CD4-positive, alpha-beta memory T cell (primary cell): Measurements from ENCODE around the gene ZNF423. TPM values are rescaled to one million over a fixed set of nuclear protein-coding genes. Genes with fewer than 3 reads are reported as not detected.

Source experiments
- CTCF ChIA-PET: fragments of 350-600 bp; sonication (Branson Sonifier 250); formaldehyde crosslinking; loops from one replicate; lab custom pipeline; 2021; ENCODE audit warnings: inconsistent platforms; ENCODE audit not compliant: partially characterized antibody; lab: Charles Lee
- POLR2A ChIA-PET: fragments of 350-600 bp; sonication (Branson Sonifier 250); formaldehyde crosslinking; loops from one replicate; lab custom pipeline; 2021; ENCODE audit not compliant: partially characterized antibody; lab: Charles Lee
- DNase-seq, 5 donors: peaks; one replicate each; pipeline versions ENCODE4 v3.0.0 to v3.0.0-alpha.2; 2020 to 2022; ENCODE audit warnings: mixed read lengths in 1 of 5
- H3K27ac ChIP-seq: one replicate; pipeline ENCODE4 v1.7.0; 2013; ENCODE audit warnings: low read depth, low read length
- H3K27me3 ChIP-seq: 2 replicates; pipeline ENCODE4 v1.7.0; 2013; ENCODE audit warnings: mild to moderate bottlenecking, low read length, moderate library complexity; ENCODE audit not compliant: insufficient read depth
- H3K36me3 ChIP-seq: 2 replicates; pipeline ENCODE4 v1.7.0; 2013; ENCODE audit warnings: mild to moderate bottlenecking, low read length, moderate library complexity; ENCODE audit not compliant: insufficient read depth
- H3K4me1 ChIP-seq: 2 replicates; pipeline ENCODE4 v1.7.0; 2013; ENCODE audit warnings: mild to moderate bottlenecking, low read length, moderate library complexity; ENCODE audit not compliant: insufficient read depth
- H3K4me3 ChIP-seq, 2 donors: one replicate each; pipeline ENCODE4 v1.7.0; 2013; ENCODE audit warnings: low read length in 2 of 2, mild to moderate bottlenecking in 1 of 2
- H3K9me3 ChIP-seq, 2 donors: one replicate each; pipeline ENCODE4 v1.7.0; 2013; ENCODE audit warnings: low read length in 2 of 2, control low read depth in 1 of 2; ENCODE audit not compliant: control insufficient read depth in 1 of 2
- H3K27ac Mint-ChIP-seq, 7 donors: one replicate each; pipeline ENCODE4 v1.8.0; 2020 to 2021; ENCODE audit warnings: mixed read lengths in 7 of 7, mild to moderate bottlenecking in 6 of 7, inconsistent platforms in 3 of 7, moderate library complexity in 3 of 7
- H3K27me3 Mint-ChIP-seq, 2 donors: one replicate each; pipeline ENCODE4 v1.8.0; 2020 to 2021; ENCODE audit warnings: mixed read lengths in 2 of 2
- H3K36me3 Mint-ChIP-seq, 2 donors: one replicate each; pipeline ENCODE4 v1.8.0; 2020 to 2021; ENCODE audit warnings: mixed read lengths in 2 of 2, inconsistent platforms in 1 of 2, mild to moderate bottlenecking in 1 of 2
- H3K4me1 Mint-ChIP-seq, 4 donors: one replicate each; pipeline ENCODE4 v1.8.0; 2020 to 2021; ENCODE audit warnings: mixed read lengths in 4 of 4, mild to moderate bottlenecking in 1 of 4
- H3K4me3 Mint-ChIP-seq, 8 donors: one replicate each; pipeline ENCODE4 v1.8.0; 2020 to 2021; ENCODE audit warnings: mixed read lengths in 8 of 8, mild to moderate bottlenecking in 7 of 8, moderate library complexity in 6 of 8, inconsistent platforms in 3 of 8
- H3K9me3 Mint-ChIP-seq, 8 donors: one replicate each; pipeline ENCODE4 v1.8.0; 2020 to 2021; ENCODE audit warnings: mixed read lengths in 8 of 8, mild to moderate bottlenecking in 5 of 8, inconsistent platforms in 3 of 8, moderate library complexity in 1 of 8
- intact Hi-C: fragments of 100-400 bp; cut with micrococcal nuclease; formaldehyde crosslinking; loops from one replicate; pipeline ENCODE4 v1.15.1; 2023
- polyA plus RNA-seq, 2 donors: library from polyadenylated mRNA; unstranded; fragments of 300-500 nt; fragmentation: Illumina TruSeq; gene quantifications; one replicate each; pipeline ENCODE4 v1.2.3, GENCODE V29; 2021
- total RNA-seq, 2 experiments: library from RNA; stranded (reverse); gene quantifications; one replicate each; pipeline ENCODE4 v1.2.3, GENCODE V29; 2021

Gene ZNF423
- total and polyA plus RNA-seq, 4 experiments from 2014 or later = not detected

DNA sequence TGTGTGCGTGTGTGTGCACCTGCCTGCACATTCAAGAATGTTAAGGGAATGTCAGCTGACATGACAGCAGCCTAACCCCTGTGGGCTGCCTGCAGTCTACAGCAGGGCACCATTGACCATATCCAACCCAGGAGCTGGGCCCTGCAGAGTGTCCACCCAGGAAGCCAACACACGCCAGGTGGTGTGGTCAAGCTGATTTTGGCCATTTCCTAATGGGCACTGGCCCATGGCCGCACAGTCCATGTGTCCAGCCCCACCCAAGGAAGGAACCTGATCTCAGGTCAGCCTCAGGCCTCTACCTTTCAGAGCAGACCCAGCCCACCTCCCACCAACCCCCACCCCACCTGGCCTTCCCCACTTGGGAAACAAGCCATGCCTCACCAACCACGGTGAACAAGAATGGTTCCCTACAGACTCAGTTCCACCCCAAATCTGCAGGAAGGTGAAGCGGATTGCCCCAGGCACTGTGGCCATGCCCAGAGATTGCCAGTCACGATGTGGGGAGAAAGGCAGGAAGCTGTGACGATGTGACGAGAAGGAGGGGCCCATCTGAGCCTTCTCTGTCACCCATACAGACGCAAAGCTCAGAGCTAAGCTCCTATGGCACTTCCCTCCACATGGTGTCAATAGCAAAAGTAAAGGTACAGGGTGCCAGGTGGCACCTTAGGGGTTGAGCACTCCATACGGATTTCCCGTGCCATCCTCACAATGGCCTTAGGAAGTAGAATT lies 77.5 kb downstream of the ZNF423 start:
- Histone ChIP-seq H3K27me3 (no peaks in the 10 kb centered on the region), H3K4me1 (no peaks in the 10 kb centered on the region), H3K4me3 (no peak overlapping the region), H3K9me3 (no peaks in the 10 kb centered on the region), H3K36me3 (no peaks in the 10 kb centered on the region), H3K27ac (no peak overlapping the region)
- Mint-ChIP-seq H3K4me1 (no peaks in the 10 kb centered on the region), H3K27me3 (no peaks in the 10 kb centered on the region), H3K27ac (no peak overlapping the region), H3K9me3 (no peaks in the 10 kb centered on the region), H3K36me3 (no peaks in the 10 kb centered on the region), H3K4me3 (no peak overlapping the region)
- DNase-seq = no peak
- intact Hi-C loops = no loop called here
- POLR2A ChIA-PET = no interaction called here
- CTCF ChIA-PET = no interaction called here

DNA sequence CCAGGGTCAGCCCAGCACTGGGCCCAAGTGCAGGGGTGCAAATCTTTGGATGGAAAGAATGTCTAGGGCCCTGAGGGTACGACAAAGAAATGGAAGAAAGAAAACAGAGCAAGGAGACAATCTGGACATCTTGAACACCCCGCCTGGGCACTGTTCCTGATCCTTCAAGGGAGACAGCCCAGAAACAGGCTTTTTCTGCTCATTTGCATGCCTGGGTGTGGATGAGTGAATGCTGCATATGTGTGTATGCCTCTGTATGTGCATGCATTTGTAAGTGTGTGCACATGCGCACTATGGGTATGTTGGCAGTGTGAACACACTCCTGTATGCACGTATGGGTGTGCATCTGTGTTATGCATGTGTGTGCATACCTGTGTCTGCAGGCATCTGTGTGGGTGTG lies 79.2 kb downstream of the ZNF423 start:
- H3K27ac Mint-ChIP-seq = no peak overlapping the region
- Histone ChIP-seq H3K36me3 (no peaks in the 10 kb centered on the region), H3K4me3 (no peak overlapping the region), H3K9me3 (no peaks in the 10 kb centered on the region), H3K4me1 (no peaks in the 10 kb centered on the region), H3K27ac (no peak overlapping the region), H3K27me3 (no peaks in the 10 kb centered on the region)
- no peak for DNase-seq
- no peak overlapping the region for H3K4me3 Mint-ChIP-seq
- ChIA-PET POLR2A (no interaction called here), CTCF (no interaction called here)
- H3K27me3 Mint-ChIP-seq = no peaks in the 10 kb centered on the region
- H3K36me3 Mint-ChIP-seq = no peaks in the 10 kb centered on the region
- intact Hi-C loops = no loop called here
- no peaks in the 10 kb centered on the region for H3K9me3 Mint-ChIP-seq
- no peaks in the 10 kb centered on the region for H3K4me1 Mint-ChIP-seq

GRCh38 chr16:49776085-49776595 lies 79.8 kb downstream of the ZNF423 start:
- CTCF ChIA-PET = no interaction called here
- intact Hi-C loops = no loop called here
- no peaks in the 10 kb centered on the region for H3K27me3 Mint-ChIP-seq
- no peak overlapping the region for H3K27ac Mint-ChIP-seq
- H3K27ac ChIP-seq = no peak overlapping the region
- no peak overlapping the region for H3K4me3 Mint-ChIP-seq
- H3K36me3 Mint-ChIP-seq = no peaks in the 10 kb centered on the region
- H3K9me3 Mint-ChIP-seq = no peaks in the 10 kb centered on the region
- no peak overlapping the region for H3K4me3 ChIP-seq
- no peaks in the 10 kb centered on the region for H3K9me3 ChIP-seq
- H3K4me1 ChIP-seq = no peaks in the 10 kb centered on the region
- H3K4me1 Mint-ChIP-seq = no peaks in the 10 kb centered on the region
- POLR2A ChIA-PET = no interaction called here
- no peak for DNase-seq
- H3K36me3 ChIP-seq = no peaks in the 10 kb centered on the region
- H3K27me3 ChIP-seq = no peaks in the 10 kb centered on the region

DNA sequence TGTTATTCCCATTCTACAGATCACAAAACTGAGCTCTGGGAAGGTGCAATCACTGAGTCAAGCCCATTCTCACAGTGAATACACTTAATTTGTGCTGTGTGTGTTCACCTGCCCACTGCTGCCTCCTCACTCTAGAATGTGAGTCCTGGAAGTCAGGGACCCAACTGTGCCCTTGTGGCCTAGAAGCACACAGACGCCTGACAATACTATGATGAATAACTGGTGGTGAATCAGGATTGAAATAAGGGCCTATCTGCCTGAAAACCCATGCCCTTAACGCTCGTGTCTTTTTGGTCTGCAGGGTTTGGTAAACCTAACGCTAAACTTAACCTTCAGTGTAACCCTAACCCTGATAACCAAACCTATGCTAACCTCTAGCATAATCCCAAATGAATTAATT lies 80.3 kb downstream of the ZNF423 start:
- Mint-ChIP-seq H3K27me3 (no peaks in the 10 kb centered on the region), H3K27ac (no peak overlapping the region), H3K9me3 (no peaks in the 10 kb centered on the region), H3K4me1 (no peaks in the 10 kb centered on the region), H3K36me3 (no peaks in the 10 kb centered on the region), H3K4me3 (no peak overlapping the region)
- CTCF ChIA-PET = no interaction called here
- no peaks in the 10 kb centered on the region for H3K36me3 ChIP-seq
- DNase-seq = no peak
- H3K9me3 ChIP-seq = no peaks in the 10 kb centered on the region
- H3K27me3 ChIP-seq = no peaks in the 10 kb centered on the region
- H3K27ac ChIP-seq = no peak overlapping the region
- intact Hi-C loops = no loop called here
- POLR2A ChIA-PET = no interaction called here
- H3K4me3 ChIP-seq = no peak overlapping the region
- no peaks in the 10 kb centered on the region for H3K4me1 ChIP-seq

GRCh38 chr16:49775018-49775417 lies 80.9 kb downstream of the ZNF423 start:
- no peak overlapping the region for H3K4me3 Mint-ChIP-seq
- H3K27me3 Mint-ChIP-seq = peaks cover 0 to 3% of the 10 kb centered on the region in 2 donors
- intact Hi-C loops = no loop called here
- no peaks in the 10 kb centered on the region for H3K9me3 Mint-ChIP-seq
- H3K36me3 Mint-ChIP-seq = no peaks in the 10 kb centered on the region
- no peaks in the 10 kb centered on the region for H3K27me3 ChIP-seq
- H3K4me1 ChIP-seq = no peaks in the 10 kb centered on the region
- no peak overlapping the region for H3K27ac ChIP-seq
- H3K4me1 Mint-ChIP-seq = no peaks in the 10 kb centered on the region
- no peak overlapping the region for H3K27ac Mint-ChIP-seq
- no peak for DNase-seq
- ChIA-PET CTCF (no interaction called here), POLR2A (no interaction called here)
- no peaks in the 10 kb centered on the region for H3K36me3 ChIP-seq
- no peak overlapping the region for H3K4me3 ChIP-seq
- H3K9me3 ChIP-seq = no peaks in the 10 kb centered on the region

DNA sequence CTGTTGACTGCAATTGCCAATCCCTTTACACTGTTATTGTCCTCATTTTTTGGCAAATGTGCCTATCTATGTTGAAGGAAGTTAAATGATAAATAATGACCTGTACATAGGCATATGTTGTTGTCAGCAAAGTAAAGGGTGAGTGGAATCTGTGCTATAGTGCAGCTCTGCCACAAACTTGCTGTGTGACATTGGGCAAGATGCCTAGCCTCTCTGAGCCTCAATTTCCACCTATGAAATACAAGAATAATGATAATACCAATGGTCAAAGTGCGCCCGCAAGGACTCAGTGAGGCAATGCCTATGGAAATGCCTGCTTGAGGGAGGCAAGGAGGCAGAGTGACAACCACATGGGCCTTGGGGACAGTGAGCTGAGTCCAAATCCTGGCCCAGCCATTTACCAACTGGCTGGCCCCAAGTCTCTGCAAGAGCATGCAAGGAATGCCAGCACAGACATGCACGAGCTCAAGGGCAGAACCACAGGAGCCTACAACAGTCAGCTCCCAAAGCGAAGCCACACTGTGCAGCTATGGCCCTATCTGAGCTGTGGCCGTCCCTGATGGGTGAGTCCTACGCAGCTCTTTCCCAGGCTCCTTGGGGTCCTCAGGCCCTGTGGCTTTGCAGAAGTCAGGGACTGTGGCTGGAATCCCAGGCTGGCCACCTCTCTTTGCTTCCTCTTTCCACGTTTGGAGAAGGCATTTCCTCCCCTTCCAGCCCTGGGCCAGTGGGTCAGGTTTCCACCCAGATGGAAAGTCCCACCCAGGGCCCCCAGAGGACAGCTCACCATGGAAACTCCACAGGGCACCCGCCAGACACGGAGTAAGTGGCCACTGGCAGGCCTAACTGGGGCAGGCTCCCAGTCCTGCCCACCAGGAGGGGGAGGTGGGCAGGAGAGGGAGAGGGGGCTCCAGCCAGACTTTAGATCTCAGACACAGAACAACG lies 82.1 kb downstream of the ZNF423 start:
- H3K4me1 Mint-ChIP-seq = no peaks in the 10 kb centered on the region
- H3K9me3 Mint-ChIP-seq = no peaks in the 10 kb centered on the region
- CTCF ChIA-PET = no interaction called here
- peaks cover 0 to 3% of the 10 kb centered on the region in 2 donors for H3K27me3 Mint-ChIP-seq
- no peaks in the 10 kb centered on the region for H3K27me3 ChIP-seq
- no peak overlapping the region for H3K27ac Mint-ChIP-seq
- no peak for DNase-seq
- H3K36me3 ChIP-seq = no peaks in the 10 kb centered on the region
- no peaks in the 10 kb centered on the region for H3K4me1 ChIP-seq
- no peak overlapping the region for H3K27ac ChIP-seq
- no peak overlapping the region for H3K4me3 ChIP-seq
- H3K4me3 Mint-ChIP-seq = no peak overlapping the region
- no peaks in the 10 kb centered on the region for H3K9me3 ChIP-seq
- POLR2A ChIA-PET = no interaction called here
- no peaks in the 10 kb centered on the region for H3K36me3 Mint-ChIP-seq
- intact Hi-C loops = no loop called here

GRCh38 chr16:49767998-49768397 lies 87.9 kb downstream of the ZNF423 start:
- Mint-ChIP-seq H3K27ac (no peak overlapping the region), H3K9me3 (no peaks in the 10 kb centered on the region), H3K27me3 (peaks cover 0 to 3% of the 10 kb centered on the region in 2 donors), H3K4me1 (no peaks in the 10 kb centered on the region), H3K36me3 (no peaks in the 10 kb centered on the region), H3K4me3 (no peak overlapping the region)
- intact Hi-C loops = no loop called here
- no peak for DNase-seq
- ChIA-PET POLR2A (no interaction called here), CTCF (no interaction called here)
- no peak overlapping the region for H3K27ac ChIP-seq
- H3K9me3 ChIP-seq = no peaks in the 10 kb centered on the region
- no peak overlapping the region for H3K4me3 ChIP-seq
- no peaks in the 10 kb centered on the region for H3K4me1 ChIP-seq
- no peaks in the 10 kb centered on the region for H3K27me3 ChIP-seq
- H3K36me3 ChIP-seq = no peaks in the 10 kb centered on the region
